AG08395 (cell line): ENCODE measurements around the gene ANKRD35.
"Not testable (repeated sequence)": the region's sequence is repeated elsewhere in the genome, so short reads cannot be mapped to it uniquely, and the experiment has no call there.

ENCODE experiments used
- DNase-seq: peaks from one replicate; pipeline ENCODE4 v3.0.0; 2012; ENCODE audit warnings: mixed read lengths, low spot score

ANKRD35 gene

DNA sequence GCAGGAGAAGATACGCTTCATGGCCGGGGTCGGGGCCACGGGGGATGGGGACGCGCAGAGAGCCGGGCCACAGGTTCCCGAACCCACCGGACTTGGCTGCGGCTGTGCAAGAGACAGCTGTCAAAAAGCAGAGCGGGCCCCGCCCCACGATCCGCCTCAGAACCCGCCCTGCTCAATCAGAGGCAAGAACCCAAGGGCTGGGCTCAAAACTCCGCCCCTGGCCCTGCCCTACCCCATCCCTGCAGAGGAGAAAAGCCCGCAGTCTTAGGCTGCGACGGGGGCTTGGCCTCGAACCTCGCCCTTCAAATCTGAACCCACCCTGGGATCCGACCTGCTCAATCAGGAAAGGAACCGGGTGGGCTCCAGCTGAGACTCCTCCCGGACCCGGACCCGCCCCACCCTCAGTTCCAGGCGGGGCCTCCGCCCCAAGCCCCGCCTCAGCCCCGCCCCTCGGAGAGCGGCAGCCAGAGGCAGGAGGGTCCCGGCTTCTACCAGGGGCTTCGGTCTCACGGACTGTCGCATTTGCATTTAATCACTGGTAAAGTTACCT lies at the start of gene ANKRD35:
Gene ANKRD35, minus strand, starts transcription at position 129 of the 550 bp plus-strand sequence. Its CDS starts 108 bp downstream, at position 21.
- DNase-seq = peak; percentile 94

- not testable (repeated sequence) for DNase-seq
Observed at GRCh38 chr1:145932522-145933009, 46.9 kb upstream of the ANKRD35 start.

DNA sequence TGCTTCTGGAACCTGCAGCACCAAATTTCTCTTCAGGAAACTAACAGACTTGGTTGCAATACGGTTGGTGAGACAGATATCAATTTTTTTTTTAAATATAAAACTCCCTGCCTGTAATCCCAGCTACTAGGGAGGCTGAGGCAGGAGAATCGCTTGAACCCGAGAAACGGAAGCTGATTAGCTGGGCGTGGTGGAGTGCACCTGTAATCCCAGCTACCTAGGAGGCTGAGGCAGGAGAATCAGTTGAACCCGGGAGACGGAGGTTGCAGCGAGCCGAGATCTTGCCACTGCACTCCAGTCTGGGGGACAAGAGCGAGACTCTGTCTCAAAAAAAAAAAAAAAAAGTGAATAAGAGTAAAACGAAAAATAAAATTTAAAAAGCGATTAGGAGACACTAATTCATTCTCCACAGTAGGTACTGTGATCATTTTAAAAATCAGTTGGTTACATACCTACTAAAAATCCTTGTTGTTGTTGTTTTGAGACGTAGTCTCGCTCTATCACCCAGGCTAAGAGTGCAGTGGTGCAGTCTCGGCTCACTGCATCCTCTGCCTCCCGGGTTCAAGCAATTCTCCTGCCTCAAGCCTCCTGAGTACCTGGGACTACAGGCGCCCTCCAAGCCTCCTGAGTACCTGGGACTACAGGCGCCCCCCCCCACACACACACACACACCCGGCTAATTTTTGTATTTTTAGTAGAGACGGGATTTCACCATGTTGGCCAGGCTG lies 42.4 kb upstream of the ANKRD35 start:
- no peak for DNase-seq

DNA sequence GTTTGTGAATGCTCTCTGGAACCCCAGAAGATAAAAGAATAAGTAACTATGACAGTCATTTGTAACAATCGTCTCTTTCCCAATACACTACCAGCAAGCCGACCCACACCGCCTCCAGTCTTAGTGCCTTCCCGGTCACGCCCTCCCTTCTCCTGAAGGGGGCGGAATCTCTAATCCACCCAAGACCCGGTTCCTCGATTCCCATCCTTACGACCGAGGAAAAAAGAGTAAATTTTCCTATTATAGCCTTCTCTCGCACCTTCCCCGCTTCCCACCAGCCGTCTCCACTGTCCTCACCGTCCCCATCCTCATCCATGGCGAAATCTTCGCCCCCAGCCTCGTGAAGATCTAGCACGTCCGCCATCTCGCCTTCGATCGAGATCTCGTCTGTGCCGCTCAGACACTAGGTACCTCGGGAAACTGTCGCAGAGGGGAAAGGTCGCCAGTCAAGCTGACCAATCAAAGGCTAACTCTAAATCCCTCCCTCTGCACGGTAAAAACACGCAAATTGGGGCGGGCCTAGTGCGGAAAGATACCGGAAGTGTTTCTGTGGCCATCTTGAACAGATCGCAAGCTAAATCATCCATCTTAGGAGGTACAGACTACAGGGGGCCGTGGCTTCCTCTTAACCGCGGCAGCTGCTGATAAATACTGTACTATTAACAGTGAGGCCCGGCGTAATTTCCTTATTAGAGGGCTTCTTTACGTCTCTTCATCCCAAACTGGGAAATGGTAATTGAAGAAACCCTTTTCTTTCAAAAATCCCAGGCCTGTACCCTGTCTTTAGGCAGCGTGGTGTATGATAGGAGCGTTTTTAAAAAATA lies 41.6 kb upstream of the ANKRD35 start, which contains the start of gene RBM8A:
Gene RBM8A, minus strand, starts transcription at position 422 of the 824 bp plus-strand sequence. Its CDS starts 58 bp downstream, at position 364.
- DNase-seq = peak; percentile 94

DNA sequence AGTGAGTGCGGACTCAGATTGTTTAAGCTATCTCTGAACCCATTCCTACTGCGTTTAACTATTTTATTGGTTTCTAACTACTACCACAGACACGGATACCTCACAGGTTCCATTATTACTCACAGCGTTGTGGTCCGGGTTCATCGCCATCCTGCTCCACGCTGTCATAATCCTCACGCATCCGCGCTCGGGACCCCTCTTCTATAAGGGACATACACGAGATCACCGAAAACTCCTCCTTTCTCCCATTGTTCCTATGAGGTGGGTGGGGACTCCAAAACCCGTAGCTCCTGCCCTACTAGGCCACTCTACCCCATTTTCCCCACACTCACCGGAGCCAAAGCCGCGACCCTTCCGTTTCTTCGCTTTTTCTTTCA lies 41.0 kb upstream of the ANKRD35 start:
- DNase-seq = no peak

GRCh38 chr1:145922266-145922665 lies 36.6 kb upstream of the ANKRD35 start:
- DNase-seq = no peak

DNA sequence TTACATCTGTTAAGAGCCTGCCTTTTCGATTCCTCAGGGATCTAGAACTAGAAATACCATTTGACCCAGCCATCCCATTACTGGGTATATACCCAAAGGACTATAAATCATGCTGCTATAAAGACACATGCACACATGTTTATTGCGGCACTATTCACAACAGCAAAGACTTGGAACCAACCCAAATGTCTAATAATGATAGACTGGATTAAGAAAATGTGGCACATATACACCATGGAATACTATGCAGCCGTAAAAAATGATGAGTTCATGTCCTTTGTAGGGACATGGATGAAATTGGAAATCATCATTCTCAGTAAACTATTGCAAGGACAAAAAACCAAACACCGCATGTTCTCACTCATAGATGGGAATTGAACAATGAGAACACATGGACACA lies 34.6 kb upstream of the ANKRD35 start:
- not testable (repeated sequence) for DNase-seq

- peak; percentile 77 for DNase-seq
Observed at GRCh38 chr1:145918992-145919939, 33.6 kb upstream of the ANKRD35 start.

GRCh38 chr1:145918144-145918991 lies 32.7 kb upstream of the ANKRD35 start, which contains the start of gene PEX11B:
PEX11B (minus strand) TSS chr1:145918717; CDS start chr1:145918688, 29 bp downstream.
- DNase-seq = peak; percentile 92

DNA sequence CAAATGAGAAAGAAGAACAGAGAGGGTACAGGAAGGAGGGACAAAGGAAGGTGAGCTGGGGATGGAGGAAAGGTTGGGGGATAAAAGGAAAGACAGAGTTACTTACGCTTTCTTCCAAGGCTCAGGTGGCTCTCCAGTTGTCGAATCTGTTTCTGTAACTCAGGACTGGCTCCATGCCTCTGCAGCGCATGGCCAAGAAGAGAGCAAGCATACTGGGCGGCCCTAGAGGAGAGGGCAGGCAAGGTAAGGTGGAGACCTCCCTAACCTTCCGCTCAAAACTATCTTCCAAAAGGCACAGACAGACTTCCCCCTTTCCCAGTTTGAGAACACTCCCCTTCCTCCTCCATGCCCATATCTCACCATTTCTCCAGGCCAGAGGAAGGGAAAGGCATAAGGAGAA lies 31.9 kb upstream of the ANKRD35 start:
- no peak for DNase-seq

DNA sequence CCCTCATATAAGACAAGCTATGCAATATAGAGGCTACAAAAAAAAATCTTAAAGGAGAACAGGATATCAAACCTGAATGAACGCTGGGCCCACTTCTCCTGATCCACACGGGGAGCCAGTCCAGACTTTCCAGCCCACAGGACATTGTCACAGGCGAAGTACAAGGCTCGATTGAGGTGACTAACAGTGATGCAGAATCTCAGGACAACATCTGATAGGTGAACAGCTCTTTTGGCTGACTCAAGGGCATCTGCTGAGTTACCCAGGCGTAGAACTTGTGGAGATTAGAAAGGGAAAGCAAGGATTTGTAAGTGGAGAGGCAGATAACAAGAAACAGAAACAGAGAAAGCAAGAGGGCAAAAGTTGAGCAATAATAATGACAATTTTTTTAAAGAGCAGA lies 31.1 kb upstream of the ANKRD35 start:
- DNase-seq = no peak

GRCh38 chr1:145912128-145912641 lies 26.5 kb upstream of the ANKRD35 start:
- DNase-seq = no peak

- peak; percentile 42 for DNase-seq
Observed at GRCh38 chr1:145908653-145909052, 23.0 kb upstream of the ANKRD35 start.

DNA sequence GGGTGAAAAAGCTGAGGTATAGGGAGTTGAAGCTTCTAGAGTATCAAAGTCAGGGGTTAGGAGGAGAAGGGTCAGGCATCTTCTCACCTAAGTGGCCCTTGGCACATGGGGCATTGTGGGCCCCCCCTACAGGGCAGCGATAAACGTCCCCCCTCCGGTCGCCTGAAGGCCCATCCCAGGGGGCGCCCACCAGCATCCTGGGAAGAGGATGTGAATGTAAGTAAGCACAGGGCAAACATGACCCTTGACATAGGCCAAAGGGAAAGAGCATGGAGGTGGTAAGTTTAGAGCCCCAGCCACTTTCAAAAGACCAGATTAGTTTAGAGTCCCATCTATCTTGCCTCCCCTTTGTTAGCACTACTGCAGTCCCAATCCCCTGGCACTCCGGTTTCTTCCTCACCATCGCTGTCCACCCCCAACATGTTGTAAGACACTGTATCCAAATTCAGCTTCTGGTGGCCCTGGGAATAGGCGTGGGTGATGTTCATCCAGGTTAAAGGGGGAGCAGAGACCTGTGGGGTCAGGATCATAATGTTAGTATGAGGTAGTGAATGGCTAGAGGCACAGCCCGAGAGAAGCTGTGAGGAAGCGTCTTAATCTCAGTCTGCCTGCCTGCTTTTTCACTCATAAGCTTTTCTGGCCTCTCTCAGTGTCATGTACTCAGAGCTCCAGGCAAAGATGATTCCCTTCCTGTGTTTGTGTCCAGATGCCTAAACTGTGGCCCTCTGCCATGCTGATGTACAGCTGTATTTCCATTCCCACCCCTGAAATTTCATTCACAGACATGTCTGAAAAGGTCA lies 21.5 kb upstream of the ANKRD35 start:
- DNase-seq = no peak

DNA sequence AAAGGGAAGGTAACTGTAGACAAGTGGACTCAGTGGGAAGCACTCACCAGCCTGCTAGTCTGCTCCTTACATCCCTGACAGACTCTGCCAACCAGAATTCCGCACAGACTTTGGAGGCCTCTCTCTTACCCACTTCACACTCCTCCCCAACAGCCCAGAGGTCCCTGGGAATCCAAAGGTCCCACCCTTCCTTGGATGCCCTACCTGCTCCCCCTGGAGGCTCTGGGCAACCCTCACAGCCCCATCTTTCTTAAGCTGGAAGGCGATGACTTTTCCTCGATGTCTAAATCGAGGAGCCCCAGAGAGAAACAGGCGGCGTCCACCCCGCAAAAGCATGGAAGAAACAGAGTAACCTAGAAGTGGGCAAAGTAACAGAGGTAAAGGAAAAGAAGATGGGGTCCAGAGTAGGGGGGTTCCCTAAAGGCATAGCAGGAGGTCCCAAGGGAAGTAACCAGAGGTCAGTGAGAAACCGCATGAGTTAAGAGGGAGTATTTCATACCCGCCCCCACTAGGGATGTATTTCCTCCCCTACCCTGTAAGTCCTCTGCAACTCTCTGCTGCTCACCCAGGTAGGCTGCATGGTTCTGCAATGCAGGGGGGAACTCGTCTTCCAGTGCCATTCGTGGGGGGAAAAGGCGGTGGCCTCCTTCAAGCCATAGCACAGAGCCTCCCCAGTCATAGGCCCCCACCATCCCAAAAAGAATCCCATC lies 15.8 kb upstream of the ANKRD35 start:
- no peak for DNase-seq

DNA sequence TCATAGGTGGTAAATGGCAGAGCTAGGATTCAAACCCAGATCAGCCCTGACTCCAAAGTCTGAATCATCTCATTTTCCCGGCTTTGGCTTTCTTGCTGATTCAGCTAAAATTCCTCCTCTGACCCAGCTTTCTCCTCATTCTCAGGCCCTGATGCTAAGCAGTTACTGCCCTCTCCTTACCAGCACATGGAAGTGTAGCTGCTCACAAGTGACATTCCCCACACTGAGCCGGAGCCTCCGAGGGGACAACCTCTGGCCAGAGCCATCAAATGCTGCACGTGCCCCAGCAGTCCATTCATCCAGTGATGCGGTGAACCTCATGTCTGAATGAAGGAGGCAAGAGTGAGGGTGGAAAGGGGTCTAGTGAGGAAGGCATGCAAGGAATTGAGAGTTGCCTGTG lies 13.1 kb upstream of the ANKRD35 start:
- no peak for DNase-seq

DNA sequence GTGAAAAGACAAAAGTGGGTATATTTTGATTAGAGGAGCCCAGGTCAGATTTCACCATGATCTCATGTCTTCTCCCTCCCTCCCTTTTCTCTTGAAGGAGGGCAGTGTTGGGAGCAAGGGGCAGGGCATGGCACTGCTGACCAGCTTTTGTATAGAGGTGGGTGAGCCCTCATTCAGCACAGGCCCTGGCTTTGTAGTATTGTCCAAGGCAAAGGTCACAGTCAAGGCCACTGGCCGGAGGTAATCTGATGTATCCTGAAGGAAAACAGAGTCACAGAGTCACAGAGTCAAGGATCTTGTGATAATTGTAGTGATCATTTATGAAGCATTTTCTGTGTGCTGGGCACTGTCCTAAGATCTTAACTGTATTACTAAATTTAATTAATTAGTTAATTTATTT lies 12.3 kb upstream of the ANKRD35 start:
- no peak for DNase-seq

DNA sequence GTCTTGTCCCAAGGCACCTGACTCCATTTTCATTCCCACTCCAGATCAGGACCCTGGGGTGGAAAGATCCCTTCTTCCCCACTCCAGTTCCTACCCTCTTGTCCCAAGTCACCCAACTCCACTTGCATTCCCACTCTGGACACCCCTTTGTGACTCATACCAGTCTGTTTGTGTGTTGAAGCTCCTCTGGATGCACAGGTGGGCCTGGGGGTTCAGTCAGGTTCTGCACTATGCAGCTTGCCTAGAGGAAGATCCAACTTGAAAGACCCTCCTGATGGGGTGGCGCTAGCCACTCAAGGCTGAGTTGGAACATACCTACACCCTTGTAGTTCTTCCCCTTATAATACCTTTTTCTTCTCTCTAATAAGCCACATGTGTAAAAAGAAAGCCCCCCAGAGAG lies 9.8 kb upstream of the ANKRD35 start:
- DNase-seq = no peak
